KMS-11 (cell line): ENCODE measurements around the gene PLXNA2.

ENCODE experiments used
- H2AFZ ChIP-seq: fragments of 200-600 bp; sonication (generic); 2 replicates; pipeline ENCODE4 v1.6.1; 2016; ENCODE audit warnings: antibody characterized with exemption, mixed run types, low read depth
- H3K27ac ChIP-seq: fragments of 200-600 bp; sonication (generic); 2 replicates; pipeline ENCODE4 v1.6.1; 2016; ENCODE audit warnings: mild to moderate bottlenecking, mixed run types
- H3K27me3 ChIP-seq: fragments of 200-600 bp; sonication (generic); 2 replicates; pipeline ENCODE4 v1.6.1; 2017; ENCODE audit warnings: mild to moderate bottlenecking, low read depth, mixed run types, moderate library complexity; ENCODE audit not compliant: insufficient read depth
- H3K36me3 ChIP-seq: fragments of 200-600 bp; sonication (generic); 2 replicates; pipeline ENCODE4 v1.6.1; 2017; ENCODE audit warnings: mild to moderate bottlenecking, mixed run types; ENCODE audit not compliant: insufficient read depth
- H3K4me1 ChIP-seq: fragments of 200-600 bp; sonication (generic); 2 replicates; pipeline ENCODE4 v1.6.1; 2016; ENCODE audit warnings: mild to moderate bottlenecking, low read depth, mixed run types; ENCODE audit not compliant: poor library complexity, severe bottlenecking
- H3K4me2 ChIP-seq: fragments of 200-600 bp; sonication (generic); 2 replicates; pipeline ENCODE4 v1.7.0; 2016; ENCODE audit warnings: mild to moderate bottlenecking, mixed run types
- H3K4me3 ChIP-seq: fragments of 200-600 bp; sonication (generic); IDR thresholded peaks from 2 replicates; pipeline ENCODE4 v1.6.1; 2017; ENCODE audit warnings: low read depth, low read length, mixed read lengths; ENCODE audit not compliant: insufficient read depth
- H3K79me2 ChIP-seq: fragments of 200-600 bp; sonication (generic); 2 replicates; pipeline ENCODE4 v1.6.1; 2016; ENCODE audit warnings: low read depth, mixed run types; ENCODE audit not compliant: insufficient read depth
- H3K9ac ChIP-seq: fragments of 200-600 bp; sonication (generic); 2 replicates; pipeline ENCODE4 v1.6.1; 2016; ENCODE audit warnings: mild to moderate bottlenecking, mixed run types
- H4K20me1 ChIP-seq: fragments of 200-600 bp; sonication (generic); 2 replicates; pipeline ENCODE4 v1.6.1; 2016; ENCODE audit warnings: mild to moderate bottlenecking, mixed run types; ENCODE audit not compliant: insufficient read depth
- TF ChIP-seq, protein P1 (sequence below): fragments of 200-600 bp; sonication (generic); conservative IDR thresholded peaks from 2 replicates; pipeline ENCODE4 v1.6.1; 2017; ENCODE audit warnings: low read depth, mild to moderate bottlenecking, antibody characterized with exemption, low read length, moderate library complexity, mixed read lengths

PLXNA2 gene

DNA sequence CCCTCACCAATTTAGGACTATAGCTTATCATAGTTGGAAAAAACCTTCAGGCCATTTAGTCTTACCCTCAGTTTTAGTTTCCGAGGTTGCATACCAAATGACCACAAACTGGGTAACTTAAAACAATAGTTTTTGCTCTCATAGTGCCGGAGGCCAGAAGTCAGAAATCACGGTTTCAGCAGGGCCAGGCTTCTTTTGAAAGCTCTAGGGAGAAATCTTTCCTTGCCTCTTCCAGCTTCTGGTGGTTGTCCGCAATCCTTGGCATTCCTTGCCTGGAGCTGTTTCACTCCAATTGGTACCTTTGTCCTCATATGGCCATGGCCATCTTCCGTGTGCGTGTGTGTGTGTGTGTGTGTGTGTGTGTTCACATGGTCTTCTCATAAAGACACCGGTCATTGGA is 12.4 kb upstream of the PLXNA2 start:
- Histone ChIP-seq H3K36me3 (no peaks in the 10 kb centered on the region), H4K20me1 (no peaks in the 10 kb centered on the region), H3K27me3 (no peaks in the 10 kb centered on the region), H3K4me3 (no peak overlapping the region), H3K27ac (no peak overlapping the region), H3K79me2 (no peaks in the 10 kb centered on the region), H3K4me1 (peaks cover 15% of the 10 kb centered on the region), H3K9ac (no peak overlapping the region), H3K4me2 (peak overlapping the region; percentile 46; the same call in 1 of the 2 replicates), H2AFZ (peak overlapping the region; percentile 5; the same call in 1 of the 2 replicates)
- TF ChIP-seq, protein P1, sequence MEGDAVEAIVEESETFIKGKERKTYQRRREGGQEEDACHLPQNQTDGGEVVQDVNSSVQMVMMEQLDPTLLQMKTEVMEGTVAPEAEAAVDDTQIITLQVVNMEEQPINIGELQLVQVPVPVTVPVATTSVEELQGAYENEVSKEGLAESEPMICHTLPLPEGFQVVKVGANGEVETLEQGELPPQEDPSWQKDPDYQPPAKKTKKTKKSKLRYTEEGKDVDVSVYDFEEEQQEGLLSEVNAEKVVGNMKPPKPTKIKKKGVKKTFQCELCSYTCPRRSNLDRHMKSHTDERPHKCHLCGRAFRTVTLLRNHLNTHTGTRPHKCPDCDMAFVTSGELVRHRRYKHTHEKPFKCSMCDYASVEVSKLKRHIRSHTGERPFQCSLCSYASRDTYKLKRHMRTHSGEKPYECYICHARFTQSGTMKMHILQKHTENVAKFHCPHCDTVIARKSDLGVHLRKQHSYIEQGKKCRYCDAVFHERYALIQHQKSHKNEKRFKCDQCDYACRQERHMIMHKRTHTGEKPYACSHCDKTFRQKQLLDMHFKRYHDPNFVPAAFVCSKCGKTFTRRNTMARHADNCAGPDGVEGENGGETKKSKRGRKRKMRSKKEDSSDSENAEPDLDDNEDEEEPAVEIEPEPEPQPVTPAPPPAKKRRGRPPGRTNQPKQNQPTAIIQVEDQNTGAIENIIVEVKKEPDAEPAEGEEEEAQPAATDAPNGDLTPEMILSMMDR: no peak

DNA sequence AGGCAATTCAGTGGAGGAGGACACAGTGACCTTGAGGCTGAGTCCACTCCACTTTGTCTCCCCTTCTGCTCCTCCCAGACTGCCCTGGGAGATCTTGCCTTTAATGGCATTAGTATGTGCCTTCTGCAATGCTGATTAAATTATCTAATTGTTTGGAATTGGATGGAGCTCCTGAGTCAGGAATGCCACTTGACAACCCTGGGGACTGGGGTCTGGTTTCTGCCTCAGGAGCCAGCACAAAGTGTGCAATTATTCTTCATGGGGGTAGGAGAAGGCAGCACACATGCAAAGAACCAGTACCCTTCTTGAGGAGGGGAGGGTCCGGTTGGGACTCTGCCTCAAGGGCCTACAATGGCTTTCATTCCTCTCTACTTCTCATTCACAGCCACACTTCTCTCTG is 11.9 kb upstream of the PLXNA2 start:
- Histone ChIP-seq H3K4me3 (no peak overlapping the region), H4K20me1 (no peaks in the 10 kb centered on the region), H3K9ac (no peak overlapping the region), H3K4me1 (peaks cover 15% of the 10 kb centered on the region), H3K79me2 (no peaks in the 10 kb centered on the region), H3K4me2 (peak overlapping the region; percentile 46; the same call in 1 of the 2 replicates), H3K27me3 (no peaks in the 10 kb centered on the region), H3K27ac (no peak overlapping the region), H2AFZ (peak overlapping the region; percentile 5; the same call in 1 of the 2 replicates), H3K36me3 (no peaks in the 10 kb centered on the region)
- TF ChIP-seq, protein P1: no peak

DNA sequence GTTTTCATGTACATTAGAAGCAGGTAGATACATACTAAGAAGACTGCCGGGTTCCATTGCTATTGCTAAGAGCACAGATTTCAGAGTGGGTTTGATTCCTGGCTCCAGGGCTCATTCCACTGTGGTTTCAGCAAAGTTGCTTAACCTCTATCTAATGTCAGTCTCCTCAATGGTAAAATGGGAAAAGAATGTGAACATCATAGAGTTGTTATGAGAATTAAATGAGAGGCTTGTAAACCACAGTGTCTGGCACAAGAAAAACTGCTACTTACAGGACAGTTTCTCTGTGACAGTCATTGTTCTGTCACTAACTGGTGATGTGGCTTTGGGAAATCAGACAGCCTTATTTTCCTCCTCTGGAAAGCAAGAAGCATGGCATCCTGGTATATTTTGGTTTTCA is 10.7 kb upstream of the PLXNA2 start:
- H3K9ac ChIP-seq: no peak overlapping the region
- no peak overlapping the region for H2AFZ ChIP-seq
- peaks cover 15% of the 10 kb centered on the region for H3K4me1 ChIP-seq
- TF ChIP-seq, protein P1: no peak
- no peaks in the 10 kb centered on the region for H4K20me1 ChIP-seq
- no peak overlapping the region for H3K27ac ChIP-seq
- H3K36me3 ChIP-seq: no peaks in the 10 kb centered on the region
- no peaks in the 10 kb centered on the region for H3K27me3 ChIP-seq
- H3K4me2 ChIP-seq: no peak overlapping the region
- no peak overlapping the region for H3K4me3 ChIP-seq
- no peaks in the 10 kb centered on the region for H3K79me2 ChIP-seq

DNA sequence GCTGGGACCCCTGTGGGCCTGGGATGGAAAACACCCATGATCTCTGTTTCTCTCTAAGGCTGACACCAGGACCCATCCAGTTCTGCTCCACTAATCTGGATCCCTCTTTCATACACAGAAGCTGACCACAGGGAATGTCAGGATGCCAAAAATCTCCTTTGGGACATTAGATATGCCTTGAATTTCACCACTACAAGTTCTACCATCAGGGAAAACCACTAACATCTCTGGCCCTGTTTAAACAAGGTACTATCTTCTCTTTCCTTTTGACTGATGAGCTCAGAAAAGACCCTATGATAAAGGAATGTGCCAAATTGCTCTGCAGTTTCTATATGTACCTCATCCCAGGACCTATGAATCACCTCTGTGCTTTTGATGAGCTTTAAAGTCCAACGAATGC is 10.2 kb upstream of the PLXNA2 start:
- H3K9ac ChIP-seq: no peak overlapping the region
- H3K27ac ChIP-seq: no peak overlapping the region
- H3K4me2 ChIP-seq: no peak overlapping the region
- no peak overlapping the region for H2AFZ ChIP-seq
- no peaks in the 10 kb centered on the region for H3K36me3 ChIP-seq
- no peaks in the 10 kb centered on the region for H3K27me3 ChIP-seq
- peaks cover 15% of the 10 kb centered on the region for H3K4me1 ChIP-seq
- TF ChIP-seq, protein P1: no peak
- no peaks in the 10 kb centered on the region for H4K20me1 ChIP-seq
- no peaks in the 10 kb centered on the region for H3K79me2 ChIP-seq
- H3K4me3 ChIP-seq: no peak overlapping the region
